RPMI8226 (cell line): ENCODE data around the gene PGK1.
A peak's percentile ranks its signal among the peaks of the same experiment; 100 is the strongest.
"Not testable (repeated sequence)": the region's sequence is repeated elsewhere in the genome, so short reads cannot be mapped to it uniquely, and the experiment has no call there.

Experiments
- DNase-seq: peaks from one replicate; pipeline ENCODE4 v3.0.0-alpha.2; 2015

Gene PGK1

DNA sequence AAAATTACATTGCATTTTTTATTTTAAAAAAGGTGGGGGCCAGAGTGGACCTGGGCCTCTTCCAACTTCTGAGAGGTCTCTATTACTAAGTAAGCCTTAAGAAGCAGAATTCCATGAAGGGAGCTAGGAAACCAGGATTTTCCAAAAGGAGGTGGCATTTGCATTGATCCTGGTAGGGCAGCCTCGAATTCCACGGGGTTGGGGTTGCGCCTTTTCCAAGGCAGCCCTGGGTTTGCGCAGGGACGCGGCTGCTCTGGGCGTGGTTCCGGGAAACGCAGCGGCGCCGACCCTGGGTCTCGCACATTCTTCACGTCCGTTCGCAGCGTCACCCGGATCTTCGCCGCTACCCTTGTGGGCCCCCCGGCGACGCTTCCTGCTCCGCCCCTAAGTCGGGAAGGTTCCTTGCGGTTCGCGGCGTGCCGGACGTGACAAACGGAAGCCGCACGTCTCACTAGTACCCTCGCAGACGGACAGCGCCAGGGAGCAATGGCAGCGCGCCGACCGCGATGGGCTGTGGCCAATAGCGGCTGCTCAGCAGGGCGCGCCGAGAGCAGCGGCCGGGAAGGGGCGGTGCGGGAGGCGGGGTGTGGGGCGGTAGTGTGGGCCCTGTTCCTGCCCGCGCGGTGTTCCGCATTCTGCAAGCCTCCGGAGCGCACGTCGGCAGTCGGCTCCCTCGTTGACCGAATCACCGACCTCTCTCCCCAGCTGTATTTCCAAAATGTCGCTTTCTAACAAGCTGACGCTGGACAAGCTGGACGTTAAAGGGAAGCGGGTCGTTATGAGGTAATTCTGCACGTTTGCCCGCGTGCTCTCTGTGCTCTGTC, at the start of gene PGK1:
Gene PGK1 (plus strand): TSS at position 626 of the 824 bp plus-strand sequence. CDS start 93 bp downstream, at position 719.
- DNase-seq, result peak; percentile 97

DNA sequence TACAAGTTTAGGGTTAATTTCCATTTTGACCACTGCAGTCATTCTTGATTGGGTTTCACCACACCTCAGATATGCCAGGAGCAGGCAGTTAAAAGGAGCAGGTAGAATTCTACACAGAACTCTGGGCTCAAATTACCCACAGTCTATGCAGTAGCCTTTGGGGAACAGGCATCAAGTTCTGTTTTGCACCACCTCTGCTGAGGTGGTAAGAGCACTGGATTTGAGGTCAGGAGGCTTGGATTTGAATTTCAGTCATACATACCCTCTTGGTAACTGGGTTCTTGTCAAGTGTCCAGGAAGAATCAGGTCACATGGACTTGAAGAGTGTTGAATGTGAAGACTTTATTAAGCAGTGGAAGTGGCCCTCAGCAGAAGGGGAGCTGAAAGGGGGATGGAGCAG, 40.4 kb upstream of the PGK1 start:
- DNase-seq, result no peak

DNA sequence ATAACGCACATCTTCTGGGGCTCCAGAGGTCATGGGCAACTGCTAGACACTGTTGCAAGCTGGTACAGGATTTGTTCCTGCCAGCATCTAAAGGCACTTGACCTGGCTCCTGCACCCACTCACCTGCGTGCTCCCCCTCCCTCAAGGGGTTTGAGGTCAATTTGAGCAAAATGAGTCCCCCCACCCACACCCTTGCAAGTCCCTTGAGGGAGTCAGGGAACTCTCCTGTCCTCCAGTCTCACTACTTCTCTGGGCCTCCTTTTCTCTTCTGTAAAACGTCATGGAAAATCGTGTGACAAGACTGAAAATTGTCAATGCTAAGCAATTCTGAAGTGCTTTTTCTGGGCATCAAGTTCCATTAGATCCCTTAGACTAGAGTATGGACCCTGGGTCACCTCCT, 39.9 kb upstream of the PGK1 start:
- DNase-seq, result no peak

DNA sequence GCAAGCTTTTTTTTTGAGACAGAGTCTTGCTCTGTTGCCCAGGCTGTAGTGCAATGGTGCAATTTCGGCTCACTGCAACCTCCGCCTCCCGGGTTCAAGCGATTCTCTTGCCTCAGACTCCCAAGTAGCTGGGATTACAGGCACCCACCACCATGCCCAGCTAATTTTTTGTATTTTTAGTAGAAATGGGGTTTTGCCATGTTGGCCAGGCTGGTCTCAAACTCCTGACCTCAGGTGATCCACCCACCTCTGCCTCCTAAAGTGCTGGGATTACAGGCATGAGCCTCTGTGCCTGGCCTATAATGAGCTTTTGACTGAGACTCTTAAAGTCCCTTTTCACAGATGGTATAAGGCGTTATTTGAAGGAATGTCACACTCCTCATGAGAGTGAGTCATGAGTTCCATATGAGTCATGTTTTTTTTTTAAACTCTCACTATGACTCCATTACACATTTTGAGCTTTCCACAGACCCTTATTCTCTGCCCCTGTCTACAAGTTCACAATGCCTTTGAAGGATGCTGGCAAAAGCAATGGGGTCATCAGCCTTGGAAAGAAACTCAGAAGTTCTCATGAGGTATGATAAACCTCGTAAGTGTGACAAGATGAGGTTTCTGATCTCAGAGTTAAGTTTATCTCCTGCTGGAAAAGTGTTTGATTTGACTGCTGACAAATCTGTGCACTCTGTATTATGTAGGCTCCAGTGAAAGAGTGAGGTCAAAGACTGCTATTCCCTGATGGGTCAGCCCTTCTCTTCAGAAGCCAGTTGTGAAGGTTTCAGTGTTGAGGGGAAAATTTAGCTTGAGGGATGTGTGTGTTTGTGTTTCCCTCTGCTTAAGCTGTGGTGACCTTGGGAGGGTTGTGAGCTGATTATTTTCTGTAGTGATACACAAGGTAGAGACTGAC, 39.1 kb upstream of the PGK1 start:
- not testable (repeated sequence) for DNase-seq

DNA sequence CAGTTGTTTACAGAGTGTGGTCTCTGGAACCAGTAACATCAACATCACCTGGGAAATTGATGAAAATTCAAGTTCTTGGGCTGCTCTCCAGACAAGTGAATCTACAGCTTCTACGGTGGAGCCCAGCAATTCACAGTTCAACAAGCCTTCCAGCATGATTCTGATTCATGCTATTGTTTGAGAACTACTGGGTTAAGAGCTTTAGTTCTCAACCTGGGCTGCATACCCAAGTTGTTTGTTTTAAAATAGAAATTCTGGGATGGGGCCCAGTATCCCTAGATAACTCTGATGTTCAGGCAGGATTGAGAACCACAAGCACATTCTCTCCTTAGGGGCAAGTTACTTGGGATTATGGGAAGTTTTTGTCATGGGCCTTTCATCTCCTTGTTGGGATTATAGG, 37.9 kb upstream of the PGK1 start:
- DNase-seq, result no peak

DNA sequence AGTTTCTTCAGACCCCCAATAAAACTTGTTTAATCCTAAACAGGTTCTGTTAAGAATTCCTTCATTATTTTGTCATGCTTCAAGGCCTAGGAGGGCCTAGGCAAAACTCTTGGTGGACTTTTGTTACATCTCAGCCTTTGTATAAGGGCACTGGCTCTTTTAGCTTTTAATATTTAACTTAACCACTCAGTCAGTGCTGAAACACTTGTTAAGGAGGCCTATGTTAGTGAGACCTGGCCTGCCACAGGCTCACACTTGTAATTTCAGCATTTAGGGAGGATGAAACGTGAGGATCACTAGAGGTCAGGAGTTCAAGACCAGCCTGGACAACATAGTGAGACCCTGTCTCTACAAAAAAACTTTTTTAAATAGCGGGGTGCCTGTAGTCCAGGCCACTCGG, 32.7 kb upstream of the PGK1 start:
- no peak for DNase-seq

DNA sequence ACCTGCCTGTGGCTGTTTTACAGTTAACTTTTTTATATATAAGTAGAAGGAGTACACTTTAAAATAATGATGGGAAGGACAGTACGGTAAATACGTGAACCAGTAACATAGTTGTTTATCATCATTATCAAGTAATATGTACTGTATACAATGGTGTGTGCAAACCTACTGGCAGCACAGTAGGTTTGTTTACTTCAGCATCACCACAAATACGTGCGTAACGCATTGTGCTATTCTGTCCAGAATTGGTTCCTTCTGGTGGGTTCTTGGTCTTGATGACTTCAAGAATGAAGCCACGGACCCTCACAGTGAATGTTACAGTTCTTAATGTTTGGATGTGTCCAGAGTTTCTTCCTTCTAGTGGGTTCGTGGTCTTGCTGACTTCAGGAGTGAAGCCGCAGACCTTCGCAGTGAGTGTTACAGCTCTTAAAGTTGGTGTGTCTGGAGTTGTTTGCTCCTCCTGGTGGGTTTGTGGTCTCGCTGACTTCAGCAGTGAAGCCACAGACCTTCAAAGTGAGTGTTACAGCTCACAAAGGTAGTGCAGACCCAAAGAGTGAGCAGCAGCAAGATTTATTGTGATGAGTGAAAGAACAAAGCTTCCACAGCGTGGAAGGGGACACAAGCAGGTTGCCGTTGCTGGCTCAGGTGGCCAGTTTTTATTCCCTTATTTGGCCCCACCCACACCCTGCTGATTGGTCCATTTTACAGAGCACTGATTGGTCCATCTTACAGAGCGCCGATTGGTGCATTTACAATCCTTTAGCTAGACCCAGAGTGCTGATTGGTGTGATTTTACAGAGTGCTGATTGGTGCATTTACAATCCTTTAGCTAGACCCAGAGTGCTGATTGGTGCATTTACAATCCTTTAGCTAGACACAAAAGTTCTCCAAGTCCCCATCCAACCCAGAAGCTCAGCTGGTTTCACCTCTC, 30.6 kb upstream of the PGK1 start:
- not testable (repeated sequence) for DNase-seq

DNA sequence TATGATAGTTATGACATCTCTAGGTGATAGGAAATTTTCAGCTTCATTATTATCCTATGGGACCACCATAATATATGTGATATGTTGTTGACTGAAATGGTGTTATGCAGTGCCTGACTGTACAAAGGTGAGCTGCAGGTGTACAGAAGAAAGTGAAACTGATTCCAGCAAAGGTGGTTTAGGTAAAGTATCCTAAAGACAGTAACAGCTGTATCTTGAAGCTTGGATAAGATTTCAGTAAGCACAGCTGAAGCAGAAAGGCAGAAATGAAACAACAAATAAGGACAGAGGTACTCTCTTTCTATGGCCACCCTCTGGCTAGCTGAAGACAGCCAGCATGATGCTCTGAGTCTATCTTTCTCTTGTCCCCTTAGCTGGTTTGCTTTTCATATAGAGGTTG, 30.0 kb upstream of the PGK1 start:
- peak; percentile 3 for DNase-seq

DNA sequence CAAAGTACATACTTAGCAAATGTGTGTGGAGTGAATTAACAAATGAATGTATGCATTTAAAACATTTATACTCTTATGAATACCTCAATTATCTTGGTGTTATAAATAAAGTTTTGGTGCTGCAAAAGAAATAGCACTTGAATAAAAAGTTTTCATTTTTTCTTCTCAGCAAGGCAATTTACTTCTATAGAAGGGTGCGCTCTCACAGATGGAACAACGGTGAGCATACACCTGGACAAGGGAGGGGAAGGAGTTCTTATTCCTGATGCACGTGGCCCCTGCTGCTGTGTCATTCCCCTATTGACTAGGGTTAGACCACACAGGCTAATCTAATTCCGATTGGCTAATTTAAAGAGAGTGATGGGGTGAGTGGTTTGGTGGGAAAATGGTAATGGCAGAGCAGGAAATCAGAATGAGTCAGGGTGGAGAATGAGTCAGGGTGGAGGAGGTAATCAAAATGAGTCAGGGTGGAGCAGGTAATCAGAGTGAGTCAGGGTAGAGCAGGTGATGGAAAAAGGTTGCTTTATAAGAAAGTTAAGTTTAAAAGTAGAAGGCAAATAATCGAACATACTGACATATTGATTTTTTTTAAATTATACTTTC, 28.2 kb upstream of the PGK1 start:
- no peak for DNase-seq

DNA sequence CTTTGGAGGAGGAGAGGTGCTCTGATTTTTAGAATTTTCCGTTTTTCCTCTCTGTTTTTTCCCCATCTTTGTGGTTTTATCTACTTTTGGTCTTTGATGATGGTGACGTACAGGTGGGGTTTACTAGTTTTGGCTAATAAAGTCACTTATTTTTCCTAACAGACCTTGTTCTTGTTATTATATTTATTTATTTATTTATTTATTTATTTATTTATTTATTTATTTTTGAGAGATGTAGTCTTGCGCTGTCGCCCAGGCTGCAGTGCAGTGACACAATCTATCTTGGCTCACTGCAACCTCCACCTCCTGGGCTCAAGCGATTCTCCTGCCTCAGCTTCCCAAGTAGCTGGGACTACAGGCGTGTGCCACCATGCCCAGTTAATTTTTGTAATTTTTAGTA, 22.6 kb upstream of the PGK1 start:
- not testable (repeated sequence) for DNase-seq

DNA sequence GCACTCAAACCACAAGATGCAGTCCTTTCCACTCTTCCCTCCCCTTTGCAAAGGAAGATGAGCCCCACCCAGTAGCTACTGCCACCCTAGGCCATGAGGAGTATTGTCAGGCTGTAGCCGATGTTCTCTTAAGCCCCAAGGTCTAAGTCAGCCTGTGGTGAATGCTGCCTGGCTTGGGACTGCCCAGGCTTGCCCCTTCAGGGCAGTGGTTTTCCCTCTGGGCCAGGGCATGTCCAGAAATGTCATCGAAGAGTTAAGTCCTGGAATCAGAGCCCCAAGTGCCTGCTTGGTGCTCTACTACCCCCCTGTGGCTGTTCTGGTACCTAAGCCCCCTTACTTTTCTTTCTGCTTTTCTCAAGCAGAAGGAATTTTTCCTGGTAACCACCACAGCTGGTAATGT, 11.8 kb upstream of the PGK1 start:
- DNase-seq, result peak; percentile 16

DNA sequence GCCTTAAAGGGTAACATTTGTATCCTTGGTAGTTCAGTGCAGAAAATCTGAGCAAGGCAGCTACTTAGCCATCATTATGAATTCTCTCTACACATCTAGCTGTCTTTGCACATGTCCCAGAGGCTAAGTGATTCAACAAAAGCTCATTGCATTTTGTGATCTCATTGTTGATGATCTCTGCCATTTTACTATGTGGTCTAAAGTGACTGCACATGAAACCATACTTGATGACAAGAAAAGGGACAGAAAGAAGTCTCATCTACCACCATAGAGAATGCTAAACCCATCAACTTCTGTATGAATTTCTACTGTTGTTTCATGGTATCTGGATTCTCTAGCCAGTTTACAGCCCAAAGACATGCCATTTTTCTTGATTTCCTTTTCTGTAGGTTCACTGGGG, 5.9 kb upstream of the PGK1 start:
- no peak for DNase-seq

DNA sequence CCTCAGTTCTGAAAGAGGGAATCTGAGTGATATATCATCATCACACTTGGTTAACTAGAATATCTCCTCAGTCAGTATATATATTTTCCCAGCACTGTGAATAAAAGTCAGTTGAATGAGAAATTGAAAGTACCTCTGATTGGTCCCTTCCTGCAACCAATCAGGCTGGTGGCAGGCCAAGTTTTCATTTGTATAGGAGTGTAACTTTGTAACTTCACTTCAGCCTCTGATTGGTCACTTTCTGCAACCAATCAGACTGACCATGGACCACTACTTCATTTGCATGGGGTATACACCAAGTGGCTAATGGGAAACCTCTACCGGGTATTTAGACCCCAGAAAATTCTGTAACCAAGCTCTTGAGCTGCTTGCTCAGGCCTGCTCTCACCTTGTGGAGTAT, 2.0 kb upstream of the PGK1 start:
- DNase-seq, result no peak

DNA sequence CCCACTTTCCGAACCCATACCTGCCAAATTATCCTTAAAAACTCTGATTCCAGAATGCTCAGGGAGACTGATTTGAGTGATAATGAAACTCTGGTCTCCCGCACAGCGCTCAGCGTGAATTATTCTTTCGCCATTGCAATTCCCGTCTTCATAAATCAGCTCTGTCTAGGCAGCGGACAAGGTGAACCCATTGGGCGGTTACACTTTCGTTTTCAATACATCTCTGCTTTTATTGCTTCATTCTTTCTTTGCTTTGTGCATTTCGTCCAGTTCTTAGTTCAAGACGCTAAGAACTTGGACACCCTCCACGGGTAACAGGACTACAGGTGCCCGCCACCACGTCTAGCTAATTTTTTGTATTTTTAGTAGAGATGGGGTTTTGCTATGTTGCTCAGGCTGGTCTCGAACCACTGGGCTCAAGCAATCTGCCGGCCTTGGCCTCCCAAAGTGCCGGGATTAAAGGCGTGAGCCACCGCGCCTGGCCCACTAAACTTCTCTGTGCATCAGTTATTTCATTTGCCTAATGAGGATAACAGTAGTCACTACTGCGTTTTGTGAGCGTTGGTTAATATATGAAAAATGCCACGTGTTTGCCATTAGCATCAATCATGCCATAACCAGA, 936 bp upstream of the PGK1 start:
- no peak for DNase-seq

DNA sequence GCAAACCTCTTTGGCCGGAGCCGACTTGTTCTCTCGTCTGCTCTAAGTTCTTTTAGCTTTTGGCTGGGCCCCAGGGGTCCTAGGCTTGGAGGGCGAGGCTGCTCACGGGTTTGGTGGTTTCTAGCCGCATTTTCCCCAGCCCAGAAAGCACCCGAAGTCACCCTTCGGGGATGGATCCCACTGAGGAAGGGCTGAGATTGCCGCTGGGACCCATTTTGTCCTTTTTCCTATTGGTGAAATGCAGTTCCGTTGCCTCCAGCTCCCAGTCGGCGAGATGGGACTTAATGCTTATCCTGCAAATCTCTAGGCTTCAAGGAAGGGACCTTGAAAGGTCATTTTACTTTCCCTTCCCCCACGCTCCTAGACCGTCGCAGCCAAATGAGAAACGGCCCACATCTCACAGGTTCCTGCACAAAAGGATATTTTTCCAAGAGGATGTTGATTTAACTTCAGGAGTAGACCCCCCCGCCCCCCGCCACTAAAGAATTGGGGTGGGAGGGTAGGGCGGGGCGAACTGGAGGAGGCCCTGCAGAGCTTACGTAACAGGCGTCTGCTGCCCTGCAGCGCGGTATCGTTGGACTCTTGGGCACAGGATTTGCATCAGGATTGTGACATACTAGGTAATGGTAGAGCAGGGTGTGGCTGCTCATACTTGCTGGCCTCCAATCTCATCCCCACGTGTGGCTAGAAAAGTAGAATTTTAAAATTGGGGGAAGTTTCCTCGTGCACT, 564 bp downstream of the PGK1 start:
- DNase-seq, result peak; percentile 63

DNA sequence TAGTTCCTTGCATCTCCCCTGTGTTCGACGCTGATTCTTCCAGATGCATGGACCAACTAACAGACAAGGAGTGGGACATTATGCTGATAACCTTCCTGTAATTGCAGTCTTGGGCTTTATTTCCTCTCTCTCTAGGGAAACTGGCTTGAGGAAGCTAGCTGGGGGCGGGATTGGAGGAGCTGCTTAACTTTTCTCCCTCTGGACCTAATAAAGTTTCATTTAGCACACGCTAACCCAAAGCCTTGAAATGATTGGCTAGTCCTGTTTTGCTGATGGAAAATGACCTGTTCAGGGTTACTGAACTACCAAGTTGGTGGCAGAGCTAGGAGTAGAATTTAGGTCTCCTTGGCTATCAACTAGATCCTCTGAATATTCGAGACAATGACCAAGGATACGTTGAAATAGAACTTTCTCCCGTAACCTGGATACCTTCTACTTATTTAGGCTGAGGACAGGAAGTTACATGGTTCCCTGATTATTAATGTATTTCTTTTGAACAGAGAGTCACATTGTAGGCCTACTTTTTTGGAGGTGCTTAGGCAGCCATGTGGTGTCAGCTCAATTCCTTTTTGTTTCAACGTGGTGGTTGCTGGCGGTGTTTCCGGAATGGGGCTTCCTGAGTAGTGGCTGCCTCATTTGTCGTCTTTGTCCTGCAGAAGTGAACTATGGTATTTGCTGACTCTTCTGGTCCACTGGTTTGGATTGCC, 2.0 kb downstream of the PGK1 start:
- peak; percentile 49 for DNase-seq

DNA sequence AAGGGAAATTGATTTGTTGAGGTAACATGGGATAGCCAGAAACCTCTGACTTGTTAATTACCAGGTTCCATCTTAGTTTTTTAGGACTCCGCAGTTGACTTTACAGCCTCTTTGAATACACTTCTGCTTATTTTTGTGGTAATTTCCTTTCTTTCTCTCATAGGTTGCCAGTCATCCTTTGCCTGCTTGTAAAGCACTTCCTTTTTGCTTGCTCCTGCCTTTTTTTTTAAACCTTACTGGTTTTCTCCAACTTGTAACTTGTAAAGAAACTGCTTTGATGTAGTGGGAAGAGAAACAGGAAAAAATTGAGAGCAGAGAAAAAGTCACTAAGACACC, 2.6 kb downstream of the PGK1 start:
- DNase-seq, result no peak

DNA sequence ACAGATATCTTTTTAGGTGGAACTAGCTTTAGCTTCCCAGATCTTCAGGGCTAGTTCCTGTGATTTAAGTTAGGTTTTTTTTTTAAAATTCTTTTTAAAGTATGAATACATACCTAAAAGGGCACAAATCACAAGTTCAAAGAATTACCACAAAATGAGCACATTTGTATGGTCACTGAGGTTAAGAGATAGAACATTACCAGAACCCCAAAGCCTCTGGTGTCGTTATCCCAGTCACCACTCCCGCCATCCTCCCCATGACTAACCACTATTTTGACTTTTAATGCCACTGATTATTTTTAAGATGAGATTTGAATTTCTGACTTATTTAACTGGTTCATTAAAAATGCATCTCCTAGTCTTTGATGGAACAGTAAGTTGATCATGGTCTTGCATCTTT, 5.4 kb downstream of the PGK1 start:
- no peak for DNase-seq

DNA sequence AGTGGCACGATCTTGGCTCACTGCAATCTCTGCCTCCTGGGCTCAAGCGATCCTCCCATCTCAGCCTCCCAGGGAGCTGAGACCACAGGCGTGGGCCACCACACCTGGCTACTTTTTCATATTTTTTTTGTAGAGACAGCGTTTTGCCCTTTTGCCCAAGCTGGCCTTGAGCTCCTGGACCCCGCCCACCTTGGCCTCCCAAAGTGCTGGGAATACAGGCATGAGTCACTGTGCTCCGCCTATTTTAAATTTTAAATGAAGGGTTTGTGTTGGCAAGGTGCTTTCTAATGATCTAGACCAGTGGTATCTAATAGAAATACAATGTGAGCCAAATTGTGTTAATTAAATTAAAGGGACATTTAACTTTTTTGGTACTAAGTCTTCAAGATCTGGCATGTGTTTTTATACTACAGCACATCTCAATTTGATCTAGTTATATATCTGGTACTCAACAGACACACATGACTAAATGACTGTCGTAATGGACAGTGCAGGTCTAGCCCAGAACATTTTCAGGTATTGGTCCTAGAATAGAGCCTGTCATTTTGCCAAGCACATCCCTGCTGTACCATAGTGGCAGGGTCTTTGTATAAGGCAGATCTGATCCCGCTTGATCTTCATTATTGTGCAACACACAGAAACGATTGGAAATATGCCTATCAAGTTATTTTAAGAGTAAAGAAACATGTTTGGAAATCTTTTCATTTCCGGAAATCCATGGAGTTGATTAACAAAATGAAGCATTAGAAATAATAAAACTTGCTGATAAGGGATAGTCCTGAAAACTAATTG, 7.3 kb downstream of the PGK1 start:
- DNase-seq, result no peak

DNA sequence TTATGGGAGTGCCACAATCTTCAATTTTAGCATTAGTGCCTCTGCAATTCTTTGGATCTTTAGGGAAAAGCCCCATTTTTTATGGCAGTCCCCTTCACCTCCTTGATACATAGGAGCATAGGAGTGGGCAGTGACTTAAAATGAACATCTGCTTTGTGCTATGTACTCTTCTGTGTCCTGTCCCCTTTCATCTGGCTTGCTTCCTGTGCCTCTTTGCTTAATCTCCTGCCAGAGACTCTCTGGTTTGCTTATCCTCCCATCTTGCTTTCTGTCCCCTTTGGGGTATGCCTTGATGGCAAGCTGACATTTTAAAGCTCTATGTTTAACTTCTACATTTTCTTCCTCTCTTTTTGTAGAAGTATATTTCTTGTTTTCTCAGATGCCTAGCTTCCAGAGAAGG, 12.3 kb downstream of the PGK1 start:
- no peak for DNase-seq
